Activated T-helper 1 cell treated with anti-CD3 and anti-CD28 coated beads, Interleukin-2, amount 50 U/mL, for 16 hours (primary cell): ENCODE measurements around the gene DPP6.

ENCODE experiments used
- DNase-seq, 2 donors: peaks; one replicate each; pipeline ENCODE4 v3.0.0-alpha.2; 2020; ENCODE audit warnings: low read depth in 1 of 2, low spot score in 1 of 2

DPP6 gene

GRCh38 chr7:154686305-154686704 is 634.1 kb downstream of the DPP6 start:
- DNase-seq, result no peak

GRCh38 chr7:154688952-154689351 is 636.8 kb downstream of the DPP6 start:
- DNase-seq, result no peak

GRCh38 chr7:154690411-154690810 is 638.2 kb downstream of the DPP6 start:
- no peak for DNase-seq

GRCh38 chr7:154693661-154694060 is 641.5 kb downstream of the DPP6 start:
- no peak for DNase-seq

GRCh38 chr7:154695836-154696235 is 643.6 kb downstream of the DPP6 start:
- DNase-seq, result no peak

- DNase-seq, result no peak
Observed at GRCh38 chr7:154696556-154696955, 644.4 kb downstream of the DPP6 start.

GRCh38 chr7:154698726-154699291 is 646.6 kb downstream of the DPP6 start:
- no peak for DNase-seq

- DNase-seq, result no peak
Observed at GRCh38 chr7:154699417-154699816, 647.2 kb downstream of the DPP6 start.

- no peak for DNase-seq
Observed at GRCh38 chr7:154709840-154710520, 657.8 kb downstream of the DPP6 start.

GRCh38 chr7:154720016-154720415 is 667.8 kb downstream of the DPP6 start:
- DNase-seq, result no peak

GRCh38 chr7:154721086-154721485 is 668.9 kb downstream of the DPP6 start:
- DNase-seq, result no peak

- no peak for DNase-seq
Observed at GRCh38 chr7:154726368-154726767, 674.2 kb downstream of the DPP6 start.

- no peak for DNase-seq
Observed at GRCh38 chr7:154729056-154729455, 676.9 kb downstream of the DPP6 start.

- no peak for DNase-seq
Observed at GRCh38 chr7:154735766-154736165, 683.6 kb downstream of the DPP6 start.

GRCh38 chr7:154736389-154736788 is 684.2 kb downstream of the DPP6 start:
- DNase-seq, result no peak

- DNase-seq, result no peak
Observed at GRCh38 chr7:154738216-154738615, 686.0 kb downstream of the DPP6 start.

GRCh38 chr7:154741131-154741530 is 688.9 kb downstream of the DPP6 start:
- DNase-seq, result no peak

- DNase-seq, result no peak
Observed at GRCh38 chr7:154743206-154743605, 691.0 kb downstream of the DPP6 start.

GRCh38 chr7:154744256-154744860 is 692.2 kb downstream of the DPP6 start:
- DNase-seq, result no peak

- no peak for DNase-seq
Observed at GRCh38 chr7:154744861-154745258, 692.7 kb downstream of the DPP6 start.

GRCh38 chr7:154746571-154747360 is 694.6 kb downstream of the DPP6 start:
- DNase-seq, result no peak
